ENCODE results near the gene BCORL1. TPM values are rescaled to one million over a fixed set of nuclear protein-coding genes. Genes with fewer than 3 reads are reported as not detected.

Gene BCORL1
- total and polyA plus RNA-seq, 2 donors (not counting 1 experiment from before 2014, with no cell fraction given), result 1.1 to 2.8 TPM

- H3K4me3 ChIP-seq (replicated peaks in 1 of 4; ENCODE audit: control extremely low read depth in 1 of 4, insufficient read depth in 1 of 4, low read depth in 3 of 4, low read length in 4 of 4), result no peak overlapping the region
- no peak overlapping the region for H3K27ac ChIP-seq (ENCODE audit: insufficient read depth, low read length)
- H4K20me1 ChIP-seq (ENCODE audit: control insufficient read depth, extremely low read depth, insufficient read depth, low read length), result no peaks in the 10 kb centered on the region
- H3K4me1 ChIP-seq (ENCODE audit: control insufficient read depth, extremely low read depth, insufficient read depth, low read length), result peaks cover 5% of the 10 kb centered on the region
- H3K4me2 ChIP-seq (ENCODE audit: extremely low read depth, insufficient read depth, low read length), result no peak overlapping the region
- no peak overlapping the region for H3K9ac ChIP-seq (ENCODE audit: insufficient read depth, low read length)
- H3K79me2 ChIP-seq (ENCODE audit: control insufficient read depth, insufficient read depth, low read length), result no peaks in the 10 kb centered on the region
- no peaks in the 10 kb centered on the region for H3K27me3 ChIP-seq (ENCODE audit: control insufficient read depth, insufficient read depth, low read length)
- TF ChIP-seq CTCF (conservative IDR thresholded peaks at IDR 0.05 in 1 of 2, IDR thresholded peaks at IDR 0.05 in 1 of 2; ENCODE audit: low read depth in 1 of 2, low read length in 2 of 2), result no peak
- TF ChIP-seq EZH2 (IDR thresholded peaks at IDR 0.05; ENCODE audit: low read length, missing control alignments), result no peak
- no peak overlapping the region for H2AFZ ChIP-seq (ENCODE audit: low read length)
- H3K36me3 ChIP-seq (ENCODE audit: control insufficient read depth, insufficient read depth, low read length), result no peaks in the 10 kb centered on the region
- no peaks in the 10 kb centered on the region for H3K9me3 ChIP-seq (ENCODE audit: control insufficient read depth, insufficient read depth, low read depth, low read length)
- no peak for DNase-seq (ENCODE audit: low read depth in 2 of 2)
Observed at GRCh38 chrX:129954804-129955203, 27.6 kb upstream of the BCORL1 start.

DNA sequence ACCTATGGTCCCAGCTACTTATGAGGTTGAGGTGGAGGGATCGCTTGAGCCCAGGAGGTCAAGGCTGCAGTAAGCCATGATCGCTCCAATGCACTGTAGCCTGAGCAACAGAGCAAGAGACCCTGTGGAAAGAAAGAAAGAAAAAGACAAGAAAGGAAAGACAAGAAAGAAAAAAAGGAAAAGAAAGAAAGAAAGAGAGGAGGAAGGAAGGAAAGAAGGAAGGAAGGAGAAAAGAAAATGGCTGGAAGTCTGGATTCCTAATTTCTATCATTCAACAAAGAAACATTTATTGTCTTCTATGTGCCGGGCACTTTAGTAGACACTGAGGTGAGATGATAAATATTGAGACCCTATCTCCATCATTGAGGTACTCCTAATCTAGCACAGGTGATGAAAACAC lies 26.8 kb upstream of the BCORL1 start:
- no peaks in the 10 kb centered on the region for H3K36me3 ChIP-seq (ENCODE audit: control insufficient read depth, insufficient read depth, low read length)
- H3K9ac ChIP-seq (ENCODE audit: insufficient read depth, low read length), result no peak overlapping the region
- no peak overlapping the region for H2AFZ ChIP-seq (ENCODE audit: low read length)
- no peaks in the 10 kb centered on the region for H3K27me3 ChIP-seq (ENCODE audit: control insufficient read depth, insufficient read depth, low read length)
- no peaks in the 10 kb centered on the region for H3K9me3 ChIP-seq (ENCODE audit: control insufficient read depth, insufficient read depth, low read depth, low read length)
- no peak overlapping the region for H3K4me2 ChIP-seq (ENCODE audit: extremely low read depth, insufficient read depth, low read length)
- H3K4me3 ChIP-seq (replicated peaks in 1 of 4; ENCODE audit: control extremely low read depth in 1 of 4, insufficient read depth in 1 of 4, low read depth in 3 of 4, low read length in 4 of 4), result no peak overlapping the region
- TF ChIP-seq EZH2 (IDR thresholded peaks at IDR 0.05; ENCODE audit: low read length, missing control alignments) (no peak), CTCF (conservative IDR thresholded peaks at IDR 0.05 in 1 of 2, IDR thresholded peaks at IDR 0.05 in 1 of 2; ENCODE audit: low read depth in 1 of 2, low read length in 2 of 2) (no peak)
- no peaks in the 10 kb centered on the region for H3K79me2 ChIP-seq (ENCODE audit: control insufficient read depth, insufficient read depth, low read length)
- peaks cover 5% of the 10 kb centered on the region for H3K4me1 ChIP-seq (ENCODE audit: control insufficient read depth, extremely low read depth, insufficient read depth, low read length)
- H3K27ac ChIP-seq (ENCODE audit: insufficient read depth, low read length), result no peak overlapping the region
- no peaks in the 10 kb centered on the region for H4K20me1 ChIP-seq (ENCODE audit: control insufficient read depth, extremely low read depth, insufficient read depth, low read length)
- DNase-seq (ENCODE audit: low read depth in 2 of 2), result no peak

DNA sequence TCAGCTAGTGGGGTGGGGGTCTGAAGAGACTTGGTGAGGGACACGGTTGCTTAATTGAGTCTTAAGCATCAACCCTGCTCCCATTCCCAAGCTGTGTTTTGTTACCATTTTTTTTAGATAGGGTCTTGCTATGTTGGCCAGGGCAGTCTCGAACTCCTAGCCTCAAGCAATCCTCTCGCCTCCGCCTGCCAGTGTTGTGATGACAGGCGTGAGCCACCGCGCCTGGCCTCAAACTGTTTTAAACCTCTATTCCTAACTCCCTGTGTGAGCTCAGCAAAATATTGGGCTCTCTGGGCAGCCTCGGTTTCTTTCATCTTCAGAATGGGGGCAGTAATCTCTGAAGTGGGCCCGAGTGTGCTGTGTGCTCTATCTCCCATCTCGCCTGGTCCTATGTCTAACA lies 26.3 kb upstream of the BCORL1 start:
- no peak overlapping the region for H3K4me2 ChIP-seq (ENCODE audit: extremely low read depth, insufficient read depth, low read length)
- H3K27me3 ChIP-seq (ENCODE audit: control insufficient read depth, insufficient read depth, low read length), result no peaks in the 10 kb centered on the region
- no peak overlapping the region for H3K4me3 ChIP-seq (replicated peaks in 1 of 4; ENCODE audit: control extremely low read depth in 1 of 4, insufficient read depth in 1 of 4, low read depth in 3 of 4, low read length in 4 of 4)
- DNase-seq (ENCODE audit: low read depth in 2 of 2), result no peak
- TF ChIP-seq CTCF (conservative IDR thresholded peaks at IDR 0.05 in 1 of 2, IDR thresholded peaks at IDR 0.05 in 1 of 2; ENCODE audit: low read depth in 1 of 2, low read length in 2 of 2) (no peak), EZH2 (IDR thresholded peaks at IDR 0.05; ENCODE audit: low read length, missing control alignments) (no peak)
- H3K36me3 ChIP-seq (ENCODE audit: control insufficient read depth, insufficient read depth, low read length), result no peaks in the 10 kb centered on the region
- H3K79me2 ChIP-seq (ENCODE audit: control insufficient read depth, insufficient read depth, low read length), result no peaks in the 10 kb centered on the region
- H3K9ac ChIP-seq (ENCODE audit: insufficient read depth, low read length), result no peak overlapping the region
- peaks cover 5% of the 10 kb centered on the region for H3K4me1 ChIP-seq (ENCODE audit: control insufficient read depth, extremely low read depth, insufficient read depth, low read length)
- H3K27ac ChIP-seq (ENCODE audit: insufficient read depth, low read length), result no peak overlapping the region
- no peaks in the 10 kb centered on the region for H4K20me1 ChIP-seq (ENCODE audit: control insufficient read depth, extremely low read depth, insufficient read depth, low read length)
- H3K9me3 ChIP-seq (ENCODE audit: control insufficient read depth, insufficient read depth, low read depth, low read length), result no peaks in the 10 kb centered on the region
- H2AFZ ChIP-seq (ENCODE audit: low read length), result no peak overlapping the region

All from fibroblast of lung (primary cell).